Loucy (cell line): ENCODE results near the gene PDE4D.

ENCODE experiments used
- CTCF ChIP-seq: fragments of 200-600 bp; sonication (generic); conservative IDR thresholded peaks from 2 replicates; pipeline ENCODE4 v1.5.1; 2014; ENCODE audit warnings: mild to moderate bottlenecking, antibody characterized with exemption, low read length
- EZH2phosphoT487 ChIP-seq: fragments of 200-600 bp; IDR thresholded peaks from 2 replicates; pipeline ENCODE4 v1.6.1; 2018; ENCODE audit warnings: antibody characterized with exemption, mild to moderate bottlenecking, moderate library complexity, borderline replicate concordance

- TF ChIP-seq CTCF (no peak), EZH2phosphoT487 (no peak)
These were observed 47.8 kb downstream of the PDE4D start for GRCh38 chr5:59845730-59846129.
